H9 (cell line): ENCODE measurements around the gene TRIM37. TPM values are rescaled to one million over a fixed set of nuclear protein-coding genes. Genes with fewer than 3 reads are reported as not detected.

Source experiments
- DNase-seq: peaks from one replicate; pipeline ENCODE4 v3.0.0-alpha.2; 2017
- H2AFZ ChIP-seq: one replicate; pipeline ENCODE4 v1.6.1; 2013; ENCODE audit warnings: mild to moderate bottlenecking, low read length, control low read depth, moderate library complexity
- H2AK5ac ChIP-seq: 2 replicates; pipeline ENCODE4 v1.6.1; 2013; ENCODE audit warnings: low read length, control low read depth, mixed read lengths; ENCODE audit not compliant: insufficient read length
- H2BK120ac ChIP-seq: one replicate; pipeline ENCODE4 v1.6.1; 2013; ENCODE audit warnings: low read depth, mild to moderate bottlenecking, low read length, control low read depth, inconsistent platforms; ENCODE audit not compliant: poor library complexity, severe bottlenecking
- H2BK12ac ChIP-seq: 2 replicates; pipeline ENCODE4 v1.6.1; 2013; ENCODE audit warnings: low read length, control low read depth, mixed read lengths, low read depth; ENCODE audit not compliant: insufficient read length
- H2BK15ac ChIP-seq: 2 replicates; pipeline ENCODE4 v1.6.1; 2013; ENCODE audit warnings: low read depth, low read length, control low read depth
- H2BK20ac ChIP-seq: one replicate; pipeline ENCODE4 v1.6.1; 2013; ENCODE audit warnings: low read depth, mild to moderate bottlenecking, low read length, control low read depth, inconsistent platforms; ENCODE audit not compliant: poor library complexity, severe bottlenecking
- H2BK5ac ChIP-seq: 2 replicates; pipeline ENCODE4 v1.6.1; 2013; ENCODE audit warnings: low read length, control low read depth, mixed read lengths; ENCODE audit not compliant: insufficient read length
- H3K14ac ChIP-seq: 2 replicates; pipeline ENCODE4 v1.6.1; 2013; ENCODE audit warnings: low read length, control low read depth; ENCODE audit not compliant: insufficient read depth
- H3K18ac ChIP-seq: 2 replicates; pipeline ENCODE4 v1.6.1; 2013; ENCODE audit warnings: low read depth, mild to moderate bottlenecking, mixed read lengths, low read length, control low read depth; ENCODE audit not compliant: insufficient read length
- H3K23ac ChIP-seq: 2 replicates; pipeline ENCODE4 v1.6.1; 2013; ENCODE audit warnings: low read length, control low read depth, mixed read lengths, low read depth; ENCODE audit not compliant: insufficient read length
- H3K23me2 ChIP-seq: 2 replicates; pipeline ENCODE4 v1.6.1; 2013; ENCODE audit warnings: low read depth, mild to moderate bottlenecking, mixed read lengths, low read length, control low read depth; ENCODE audit not compliant: insufficient read length, poor library complexity, severe bottlenecking
- H3K27ac ChIP-seq: 2 replicates; pipeline ENCODE4 v1.5.1; 2013; ENCODE audit warnings: low read length, control low read depth, mixed read lengths, low read depth; ENCODE audit not compliant: insufficient read length
- H3K27me3 ChIP-seq: 2 replicates; pipeline ENCODE4 v1.6.1; 2013; ENCODE audit warnings: low read length, control low read depth, inconsistent platforms; ENCODE audit not compliant: insufficient read depth
- H3K4ac ChIP-seq: 2 replicates; pipeline ENCODE4 v1.6.1; 2013; ENCODE audit warnings: low read depth, mild to moderate bottlenecking, control low read depth, inconsistent platforms, low read length, moderate library complexity
- H3K4me1 ChIP-seq: 2 replicates; pipeline ENCODE4 v1.6.1; 2013; ENCODE audit warnings: low read length, control low read depth, inconsistent platforms; ENCODE audit not compliant: insufficient read depth
- H3K4me2 ChIP-seq: 2 replicates; pipeline ENCODE4 v1.6.1; 2013; ENCODE audit warnings: low read length, control low read depth, mixed read lengths; ENCODE audit not compliant: insufficient read length, insufficient read depth
- H3K56ac ChIP-seq: 2 replicates; pipeline ENCODE4 v1.6.1; 2013; ENCODE audit warnings: low read depth, mild to moderate bottlenecking, mixed read lengths, low read length, control low read depth; ENCODE audit not compliant: insufficient read length
- H3K79me1 ChIP-seq: 2 replicates; pipeline ENCODE4 v1.6.1; 2013; ENCODE audit warnings: low read depth, mild to moderate bottlenecking, moderate library complexity, low read length, control low read depth, inconsistent platforms; ENCODE audit not compliant: insufficient read depth, poor library complexity, severe bottlenecking
- H3K79me2 ChIP-seq: 2 replicates; pipeline ENCODE4 v1.6.1; 2013; ENCODE audit warnings: low read length, control low read depth, inconsistent platforms; ENCODE audit not compliant: insufficient read depth
- H3K9ac ChIP-seq: 2 replicates; pipeline ENCODE4 v1.6.1; 2013; ENCODE audit warnings: low read length, control low read depth, mixed read lengths; ENCODE audit not compliant: insufficient read length; ENCODE audit errors: extremely low read depth
- H3K9me3 ChIP-seq: one replicate; pipeline ENCODE4 v1.6.1; 2013; ENCODE audit warnings: low read depth, low read length, inconsistent platforms; ENCODE audit not compliant: control insufficient read depth
- H3T11ph ChIP-seq: one replicate; pipeline ENCODE4 v1.6.1; 2013; ENCODE audit warnings: mild to moderate bottlenecking, low read length, control low read depth, inconsistent platforms
- H4K20me1 ChIP-seq: one replicate; pipeline ENCODE4 v1.6.1; 2013; ENCODE audit not compliant: control insufficient read depth, insufficient read length, insufficient read depth
- H4K5ac ChIP-seq: 2 replicates; pipeline ENCODE4 v1.6.1; 2013; ENCODE audit warnings: low read depth, mild to moderate bottlenecking, mixed read lengths, low read length, control low read depth; ENCODE audit not compliant: insufficient read length
- H4K8ac ChIP-seq: replicated peaks from 2 replicates; pipeline ENCODE4 v1.6.1; 2013; ENCODE audit warnings: low read length, control low read depth, mixed read lengths, low read depth; ENCODE audit not compliant: insufficient read length
- H4K91ac ChIP-seq: 2 replicates; pipeline ENCODE4 v1.6.1; 2013; ENCODE audit warnings: low read depth, mild to moderate bottlenecking, moderate library complexity, mixed read lengths, low read length, control low read depth; ENCODE audit not compliant: insufficient read length
- H3K27ac Mint-ChIP-seq, 3 experiments: 2 replicates in 2 of 3; 3 replicates in 1 of 3; pipeline ENCODE4 v1.8.0; 2020 to 2021; ENCODE audit warnings: mixed read lengths in 3 of 3, mild to moderate bottlenecking in 1 of 3, moderate library complexity in 1 of 3
- H3K27me3 Mint-ChIP-seq: 2 replicates; pipeline ENCODE4 v1.8.0; 2021; ENCODE audit warnings: low read depth, mild to moderate bottlenecking, moderate library complexity, mixed read lengths
- H3K36me3 Mint-ChIP-seq, 3 experiments: 2 replicates in 2 of 3; 3 replicates in 1 of 3; pipeline ENCODE4 v1.8.0; 2020 to 2021; ENCODE audit warnings: low read depth in 3 of 3, mixed read lengths in 3 of 3; ENCODE audit not compliant: insufficient read depth in 1 of 3
- H3K4me1 Mint-ChIP-seq, 2 experiments: 2 replicates each; pipeline ENCODE4 v1.8.0; 2020; ENCODE audit warnings: mixed read lengths in 2 of 2
- H3K4me3 Mint-ChIP-seq, 2 experiments: 2 replicates in 1 of 2; 3 replicates in 1 of 2; pipeline ENCODE4 v1.8.0; 2020 to 2021; ENCODE audit warnings: mild to moderate bottlenecking in 2 of 2, mixed read lengths in 2 of 2, moderate library complexity in 1 of 2
- H3K9me3 Mint-ChIP-seq, 2 experiments: 2 replicates in 1 of 2; 3 replicates in 1 of 2; pipeline ENCODE4 v1.8.0; 2020; ENCODE audit warnings: mild to moderate bottlenecking in 2 of 2, mixed read lengths in 2 of 2, moderate library complexity in 1 of 2
- WGBS: extraction: QIAGEN DNeasy Blood & Tissue Kit; methylation state at CpG from one replicate; pipeline ENCODE4 v1.1.7; 2013; ENCODE audit warnings: missing lambda C conversion rate, low lambda C conversion rate, mixed read lengths; ENCODE audit not compliant: insufficient read length; ENCODE audit errors: extremely low coverage; 5-methylcytosine and 5-hydroxymethylcytosine counted together
- total RNA-seq: library from RNA; stranded (reverse); gene quantifications from 2 replicates; pipeline ENCODE4 v1.2.1, GENCODE V29; 2021
- TF ChIP-seq, protein P1 (sequence below): fragments of 200-600 bp; sonication (generic); conservative IDR thresholded peaks from 3 replicates; pipeline ENCODE4 v1.8.0; 2021; ENCODE audit warnings: antibody characterized with exemption, mild to moderate bottlenecking

TRIM37 gene
- total RNA-seq, 1 experiment from 2014 or later, result 52.1 TPM

DNA sequence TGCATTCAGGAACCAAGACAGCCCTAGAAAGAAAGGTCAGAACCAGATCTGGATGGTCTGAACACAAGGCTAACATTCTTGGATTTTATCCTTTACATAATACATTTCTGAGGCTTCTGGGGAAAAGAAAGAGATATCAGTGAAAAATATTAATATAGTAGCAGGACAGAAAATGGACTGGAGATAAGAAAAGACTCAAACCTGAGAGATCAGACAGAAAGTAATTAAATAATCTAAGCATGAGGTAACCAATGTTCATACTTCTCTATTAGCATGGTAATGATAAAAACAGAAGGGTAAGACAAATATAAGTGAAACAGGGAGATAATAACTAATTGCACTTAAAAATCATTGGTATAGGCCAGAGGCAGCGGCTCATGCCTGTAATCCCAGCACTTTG lies 5.5 kb downstream of the TRIM37 start:
- Histone ChIP-seq H3K23me2 (no peaks in the 10 kb centered on the region), H3K4me2 (no peak overlapping the region), H3K14ac (no peak overlapping the region), H3K79me2 (peaks cover 6% of the 10 kb centered on the region; the same call in 1 of the 2 replicates), H4K20me1 (no peaks in the 10 kb centered on the region), H3K4me1 (no peaks in the 10 kb centered on the region), H3K4ac (no peak overlapping the region), H2BK20ac (no peak overlapping the region), H2BK12ac (no peak overlapping the region), H3K23ac (no peak overlapping the region), H3K27me3 (no peaks in the 10 kb centered on the region), H3K9me3 (no peaks in the 10 kb centered on the region), H2AFZ (no peak overlapping the region), H3K18ac (no peak overlapping the region), H4K5ac (no peak overlapping the region), H2BK5ac (no peak overlapping the region), H2BK15ac (no peak overlapping the region), H4K91ac (no peak overlapping the region), H3K27ac (no peak overlapping the region), H3K79me1 (no peaks in the 10 kb centered on the region), H4K8ac (no peak overlapping the region), H3K56ac (no peak overlapping the region), H3K9ac (no peak overlapping the region), H2AK5ac (no peak overlapping the region), H3T11ph (no peak overlapping the region), H2BK120ac (no peak overlapping the region)
- peaks cover 4 to 8% of the 10 kb centered on the region in 2 experiments for H3K4me1 Mint-ChIP-seq
- H3K9me3 Mint-ChIP-seq, result no peaks in the 10 kb centered on the region
- no peak overlapping the region for H3K4me3 Mint-ChIP-seq
- peaks cover 24 to 40% (median 37%) of the 10 kb centered on the region in 3 experiments for H3K36me3 Mint-ChIP-seq
- no peak for DNase-seq
- H3K27ac Mint-ChIP-seq, result no peak overlapping the region
- H3K27me3 Mint-ChIP-seq, result no peaks in the 10 kb centered on the region
- no CpG with 5 or more reads among the region's 1 CpG for WGBS
- TF ChIP-seq, protein P1, sequence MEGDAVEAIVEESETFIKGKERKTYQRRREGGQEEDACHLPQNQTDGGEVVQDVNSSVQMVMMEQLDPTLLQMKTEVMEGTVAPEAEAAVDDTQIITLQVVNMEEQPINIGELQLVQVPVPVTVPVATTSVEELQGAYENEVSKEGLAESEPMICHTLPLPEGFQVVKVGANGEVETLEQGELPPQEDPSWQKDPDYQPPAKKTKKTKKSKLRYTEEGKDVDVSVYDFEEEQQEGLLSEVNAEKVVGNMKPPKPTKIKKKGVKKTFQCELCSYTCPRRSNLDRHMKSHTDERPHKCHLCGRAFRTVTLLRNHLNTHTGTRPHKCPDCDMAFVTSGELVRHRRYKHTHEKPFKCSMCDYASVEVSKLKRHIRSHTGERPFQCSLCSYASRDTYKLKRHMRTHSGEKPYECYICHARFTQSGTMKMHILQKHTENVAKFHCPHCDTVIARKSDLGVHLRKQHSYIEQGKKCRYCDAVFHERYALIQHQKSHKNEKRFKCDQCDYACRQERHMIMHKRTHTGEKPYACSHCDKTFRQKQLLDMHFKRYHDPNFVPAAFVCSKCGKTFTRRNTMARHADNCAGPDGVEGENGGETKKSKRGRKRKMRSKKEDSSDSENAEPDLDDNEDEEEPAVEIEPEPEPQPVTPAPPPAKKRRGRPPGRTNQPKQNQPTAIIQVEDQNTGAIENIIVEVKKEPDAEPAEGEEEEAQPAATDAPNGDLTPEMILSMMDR, result no peak
